HG02763 (cell line): ENCODE data around the gene CST3.
"Not testable (repeated sequence)": the region's sequence is repeated elsewhere in the genome, so short reads cannot be mapped to it uniquely, and the experiment has no call there.

Experiments used
- ATAC-seq: cut with Tn5 transposase; IDR thresholded peaks from one replicate; pipeline ENCODE4 v1.9.1; 2021; ENCODE audit warnings: mild to moderate bottlenecking, moderate library complexity; ENCODE audit not compliant: unreplicated experiment

Gene CST3

GRCh38 chr20:23644164-23644563, 6.4 kb upstream of the CST3 start:
- ATAC-seq: no peak

GRCh38 chr20:23643659-23644058, 5.9 kb upstream of the CST3 start:
- ATAC-seq: no peak

GRCh38 chr20:23641936-23642751, 4.4 kb upstream of the CST3 start:
- ATAC-seq: no peak

- ATAC-seq: no peak
These were observed 3.2 kb upstream of the CST3 start for GRCh38 chr20:23640671-23641667.

GRCh38 chr20:23640018-23640601, 2.4 kb upstream of the CST3 start:
- no peak for ATAC-seq

- no peak for ATAC-seq
These were observed 1.8 kb upstream of the CST3 start for GRCh38 chr20:23639490-23639958.

GRCh38 chr20:23638309-23638708, 554 bp upstream of the CST3 start:
- ATAC-seq: no peak

- ATAC-seq: no peak
These were observed 860 bp downstream of the CST3 start for GRCh38 chr20:23636908-23637281.

- no peak for ATAC-seq
These were observed 1.4 kb downstream of the CST3 start for GRCh38 chr20:23636182-23636907.

GRCh38 chr20:23635768-23636090, 2.0 kb downstream of the CST3 start:
- ATAC-seq: not testable (repeated sequence)

GRCh38 chr20:23634985-23635767, 2.6 kb downstream of the CST3 start:
- no peak for ATAC-seq

GRCh38 chr20:23634044-23634801, 3.5 kb downstream of the CST3 start:
- no peak for ATAC-seq

- ATAC-seq: no peak
These were observed 4.8 kb downstream of the CST3 start for GRCh38 chr20:23632711-23633573.

- ATAC-seq: no peak
These were observed 5.6 kb downstream of the CST3 start for GRCh38 chr20:23631981-23632710.

GRCh38 chr20:23631226-23631822, 6.4 kb downstream of the CST3 start:
- no peak for ATAC-seq

GRCh38 chr20:23630392-23630849, 7.3 kb downstream of the CST3 start:
- ATAC-seq: no peak
